Sigmoid colon (tissue), 7 donors: ENCODE data around the gene MFF. TPM values are rescaled to one million over a fixed set of nuclear protein-coding genes. Genes with fewer than 3 reads are reported as not detected.

Experiments used
- DNase-seq: peaks from one replicate; pipeline ENCODE4 v3.0.0-alpha.2; 2019
- H3K27ac ChIP-seq, 4 donors: fragments of 200-600 bp; sonication (generic); one replicate each; pipeline ENCODE4 v1.5.1; 2016 to 2019; ENCODE audit warnings: mild to moderate bottlenecking in 1 of 4
- H3K27me3 ChIP-seq, 3 donors: fragments of 200-600 bp; sonication (generic); one replicate each; pipeline ENCODE4 v1.5.1; 2019; ENCODE audit warnings: mild to moderate bottlenecking in 1 of 3
- H3K36me3 ChIP-seq, 4 donors: fragments of 200-600 bp; sonication (generic); one replicate each; pipeline ENCODE4 v1.5.1; 2016 to 2019
- H3K4me1 ChIP-seq, 4 donors: fragments of 200-600 bp; sonication (generic); one replicate each; pipeline ENCODE4 v1.5.1; 2017 to 2019
- H3K4me3 ChIP-seq, 4 donors: fragments of 200-600 bp; sonication (generic); one replicate each; pipeline ENCODE4 v1.5.1; 2017 to 2019; ENCODE audit warnings: mild to moderate bottlenecking in 2 of 4, moderate library complexity in 1 of 4
- H3K9me3 ChIP-seq, 4 donors: fragments of 200-600 bp in 3 of 4; sonication (generic) in 3 of 4; one replicate each; pipeline versions ENCODE4 v1.5.1 to v1.6.1; 2013 to 2019
- CTCF ChIP-seq, 4 experiments: fragments of 450-650 bp in 3 of 4; fragments of 200-600 bp in 1 of 4; IDR thresholded peaks; one replicate each; pipeline ENCODE4 v1.5.1; 2016 to 2019; ENCODE audit warnings: antibody characterized with exemption in 4 of 4, mild to moderate bottlenecking in 3 of 4, moderate library complexity in 2 of 4
- EP300 ChIP-seq, 4 donors: sonication (generic); formaldehyde crosslinking; IDR thresholded peaks; one replicate each; pipeline ENCODE4 v1.6.1; 2017; ENCODE audit warnings: antibody characterized with exemption in 4 of 4
- POLR2A ChIP-seq, 2 donors: fragments of 450-650 bp; IDR thresholded peaks; one replicate each; pipeline ENCODE4 v1.6.1; 2016; ENCODE audit warnings: antibody characterized with exemption in 2 of 2, mild to moderate bottlenecking in 2 of 2, moderate library complexity in 2 of 2
- POLR2AphosphoS5 ChIP-seq, 4 donors: sonication (generic); formaldehyde crosslinking; IDR thresholded peaks; one replicate each; pipeline ENCODE4 v1.6.1; 2017; ENCODE audit warnings: antibody characterized with exemption in 4 of 4
- WGBS, 2 donors: extraction: QIAGEN DNeasy Blood & Tissue Kit; methylation state at CpG; one replicate each; pipeline ENCODE4 v1.1.7; 2013; 5-methylcytosine and 5-hydroxymethylcytosine counted together
- intact Hi-C: fragments of 100-400 bp; cut with DNase I; formaldehyde crosslinking; loops from one replicate; pipeline ENCODE4 v1.15.1; 2023
- polyA plus RNA-seq, 3 donors: library from polyadenylated mRNA; stranded (reverse); fragments of 200-250 nt; gene quantifications; one replicate each; pipeline ENCODE4 v1.2.3, GENCODE V29; 2013
- total RNA-seq, 4 donors: library from RNA; depleted of rRNA; stranded (reverse); fragments of >200 nt; gene quantifications; one replicate each; pipeline ENCODE4 v1.1.0, GENCODE V29; 2016
- donor health status: healthy with polysubstance abuse.
- donor health status: Bipolar disorder and iron deficiency.
- donor health status: healthy.

The MFF gene
- total and polyA plus RNA-seq, 7 donors: 72.1 to 138 (median 109) TPM

DNA sequence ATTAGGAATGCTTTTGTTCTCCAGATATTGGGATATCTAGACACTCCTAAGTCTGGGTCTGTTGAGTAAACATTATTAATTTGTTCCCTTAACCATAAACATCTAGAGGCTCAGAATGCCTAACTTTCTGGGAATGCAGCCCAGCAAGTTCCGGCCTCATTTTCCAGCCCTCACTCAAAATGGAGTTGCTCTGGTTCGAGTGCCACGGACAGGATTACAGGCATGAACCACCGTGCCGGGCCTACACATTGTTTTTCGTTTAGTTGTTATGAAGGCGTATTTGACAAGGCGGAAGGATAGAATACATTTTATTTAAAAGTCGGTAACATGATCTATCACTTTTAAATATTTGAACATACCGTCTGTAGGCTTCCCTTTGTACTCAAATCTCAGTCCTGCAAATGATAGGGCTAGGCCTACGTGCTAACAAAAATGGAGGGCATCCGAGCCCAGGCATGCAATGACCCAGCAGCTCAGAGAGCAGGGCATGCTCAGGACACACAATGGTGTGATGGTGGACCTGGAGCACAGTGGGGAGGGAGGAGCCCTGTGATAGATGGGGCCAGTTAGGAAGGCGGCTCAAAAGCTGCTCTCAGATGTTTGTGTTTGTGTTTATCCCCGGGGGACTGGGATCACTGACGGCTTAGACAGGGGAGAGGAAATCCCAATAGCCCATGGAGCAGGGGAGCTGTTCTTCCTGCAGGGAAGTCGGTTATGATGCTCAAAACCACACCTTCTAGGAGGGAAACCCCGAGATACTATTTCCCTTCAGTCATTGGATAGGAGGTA, 65.6 kb downstream of the MFF start:
- no peak for DNase-seq
- Histone ChIP-seq H3K27me3 (no peaks in the 10 kb centered on the region), H3K27ac (no peak overlapping the region), H3K9me3 (no peaks in the 10 kb centered on the region), H3K4me3 (no peak overlapping the region), H3K36me3 (no peaks in the 10 kb centered on the region), H3K4me1 (no peaks in the 10 kb centered on the region)
- TF ChIP-seq POLR2AphosphoS5 (IDR thresholded peaks at IDR 0.05) (no peak), CTCF (IDR thresholded peaks at IDR 0.05) (no peak), EP300 (IDR thresholded peaks at IDR 0.05) (no peak), POLR2A (IDR thresholded peaks at IDR 0.05) (no peak)
- intact Hi-C loops: no loop called here
- WGBS, 2 donors: 89 to 94% methylated on average over 17 of the region's 17 CpGs

DNA sequence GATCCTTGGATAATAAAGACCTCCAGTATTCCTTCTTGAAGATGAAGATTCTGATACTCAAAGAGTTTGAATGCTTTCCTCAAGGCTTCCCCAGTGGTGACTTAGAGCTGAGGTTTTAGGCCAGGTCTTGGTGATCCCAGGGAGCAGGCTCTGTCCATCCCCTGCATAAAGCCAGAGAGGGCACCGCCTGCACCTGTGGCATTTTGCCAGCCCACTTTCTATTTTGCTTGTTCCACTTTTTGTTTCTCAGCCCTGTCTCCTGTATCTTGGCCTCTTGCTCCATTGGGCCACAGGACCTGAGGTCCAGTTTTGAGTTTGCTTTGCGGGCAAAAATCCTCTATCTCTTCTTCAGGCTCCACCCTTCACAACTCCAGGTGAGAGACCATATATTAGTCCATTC, 69.3 kb downstream of the MFF start:
- TF ChIP-seq POLR2AphosphoS5 (IDR thresholded peaks at IDR 0.05): no peak
- TF ChIP-seq EP300 (IDR thresholded peaks at IDR 0.05): no peak
- no peak for TF ChIP-seq CTCF (IDR thresholded peaks at IDR 0.05)
- TF ChIP-seq POLR2A (IDR thresholded peaks at IDR 0.05): no peak
- Histone ChIP-seq H3K4me3 (no peak overlapping the region), H3K27me3 (no peaks in the 10 kb centered on the region), H3K9me3 (no peaks in the 10 kb centered on the region), H3K36me3 (no peaks in the 10 kb centered on the region), H3K4me1 (no peaks in the 10 kb centered on the region), H3K27ac (no peak overlapping the region)
- DNase-seq: no peak
- WGBS, 2 donors: 51 to 85% methylated on average over 2 of the region's 2 CpGs
- intact Hi-C loops: no loop called here

GRCh38 chr2:227395556-227395955, 70.5 kb downstream of the MFF start:
- Histone ChIP-seq H3K4me1 (no peaks in the 10 kb centered on the region), H3K9me3 (no peaks in the 10 kb centered on the region), H3K27ac (no peak overlapping the region), H3K27me3 (no peaks in the 10 kb centered on the region), H3K4me3 (no peak overlapping the region), H3K36me3 (no peaks in the 10 kb centered on the region)
- 79 to 82% methylated on average over 1 of the region's 1 CpG for WGBS, 2 donors
- no peak for TF ChIP-seq POLR2AphosphoS5 (IDR thresholded peaks at IDR 0.05)
- no peak for TF ChIP-seq EP300 (IDR thresholded peaks at IDR 0.05)
- no peak for TF ChIP-seq POLR2A (IDR thresholded peaks at IDR 0.05)
- TF ChIP-seq CTCF (IDR thresholded peaks at IDR 0.05): no peak
- no peak for DNase-seq
- intact Hi-C loops: no loop called here

- intact Hi-C loops: no loop called here
- 53 to 70% methylated on average over 4 of the region's 4 CpGs for WGBS, 2 donors
- Histone ChIP-seq H3K36me3 (no peaks in the 10 kb centered on the region), H3K4me3 (no peak overlapping the region), H3K9me3 (no peaks in the 10 kb centered on the region), H3K27ac (no peak overlapping the region), H3K4me1 (no peaks in the 10 kb centered on the region), H3K27me3 (no peaks in the 10 kb centered on the region)
- TF ChIP-seq CTCF (IDR thresholded peaks at IDR 0.05): no peak
- no peak for TF ChIP-seq POLR2AphosphoS5 (IDR thresholded peaks at IDR 0.05)
- TF ChIP-seq EP300 (IDR thresholded peaks at IDR 0.05): no peak
- TF ChIP-seq POLR2A (IDR thresholded peaks at IDR 0.05): no peak
- DNase-seq: no peak
Measured at GRCh38 chr2:227397562-227397961, 72.5 kb downstream of the MFF start.
